ENCODE measurements around the gene RANBP3. TPM values are rescaled to one million over a fixed set of nuclear protein-coding genes. Genes with fewer than 3 reads are reported as not detected.
"Not testable (repeated sequence)": the region's sequence is repeated elsewhere in the genome, so short reads cannot be mapped to it uniquely, and the experiment has no call there.

Gene RANBP3
- total RNA-seq, 2 donors from 2014 or later: 96.5 to 119 TPM

GRCh38 chr19:6014551-6015135 lies 36.7 kb upstream of the RANBP3 start:
- Mint-ChIP-seq H3K27me3 (no peaks in the 10 kb centered on the region), H3K9me3 (no peaks in the 10 kb centered on the region), H3K27ac (no peak overlapping the region), H3K4me1 (ENCODE audit: low read depth in 2 of 2) (no peaks in the 10 kb centered on the region), H3K36me3 (no peaks in the 10 kb centered on the region), H3K4me3 (no peak overlapping the region)
- ATAC-seq (no peak), DNase-seq (ENCODE audit: low spot score) (no peak)

DNA sequence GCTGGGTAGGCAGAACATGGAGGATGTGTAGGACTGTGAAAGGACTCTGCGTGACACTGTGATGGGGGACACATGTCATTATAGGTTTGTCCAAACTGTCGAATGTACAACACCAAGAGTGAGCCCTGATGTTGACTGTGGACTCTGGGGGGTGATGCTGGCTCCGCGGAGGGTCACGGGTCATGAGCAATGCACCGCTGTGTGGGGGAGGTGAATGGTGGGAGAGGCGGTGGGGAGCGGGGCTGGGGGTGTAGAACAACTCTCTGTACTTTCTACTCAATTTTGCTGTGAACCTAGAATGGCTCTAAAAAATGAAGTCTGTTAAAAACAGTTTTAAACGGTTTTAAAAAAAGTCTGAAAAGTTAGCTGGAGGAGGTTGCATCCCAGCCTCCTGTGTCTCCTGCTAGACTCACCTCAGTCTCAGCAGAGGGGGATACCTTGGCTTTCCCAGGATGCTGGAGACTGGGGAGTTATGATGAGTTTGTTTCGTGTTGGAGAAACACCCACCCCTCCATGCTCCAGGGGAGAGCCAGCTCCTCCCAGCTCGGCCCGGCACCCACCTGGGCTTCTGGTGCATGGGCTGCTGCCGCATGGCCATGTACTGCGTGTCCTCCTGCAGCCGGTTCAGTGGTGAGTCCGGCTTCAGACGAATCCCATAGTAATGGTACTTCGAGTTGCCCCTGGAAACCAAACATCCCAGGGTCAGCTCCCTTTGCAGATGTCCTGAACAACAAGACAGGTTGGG lies 34.7 kb upstream of the RANBP3 start:
- Mint-ChIP-seq H3K27ac (no peak overlapping the region), H3K9me3 (no peaks in the 10 kb centered on the region), H3K36me3 (no peaks in the 10 kb centered on the region), H3K27me3 (no peaks in the 10 kb centered on the region), H3K4me1 (ENCODE audit: low read depth in 2 of 2) (no peaks in the 10 kb centered on the region), H3K4me3 (no peak overlapping the region)
- DNase-seq (ENCODE audit: low spot score) (no peak), ATAC-seq (no peak)

DNA sequence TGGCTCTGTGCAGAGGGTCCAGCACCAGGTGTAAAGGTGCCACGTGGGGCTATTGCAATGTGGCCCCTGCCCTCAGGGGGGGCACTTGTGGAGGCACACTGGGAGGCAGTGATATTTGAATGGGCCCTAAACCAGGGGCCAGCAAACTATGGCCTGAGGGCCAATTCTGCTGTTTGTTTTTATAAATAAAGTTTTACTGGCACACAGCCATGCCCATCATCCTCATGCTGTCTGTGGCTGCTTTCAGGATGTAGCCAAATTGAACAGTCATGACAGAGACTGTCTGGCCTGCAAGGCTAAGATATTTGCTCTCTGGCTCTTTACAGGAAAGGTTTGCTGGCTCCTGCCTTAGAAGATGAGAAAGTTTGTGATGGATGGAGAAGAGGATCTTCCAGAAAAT lies 33.9 kb upstream of the RANBP3 start:
- Mint-ChIP-seq H3K27me3 (no peaks in the 10 kb centered on the region), H3K4me3 (no peak overlapping the region), H3K4me1 (ENCODE audit: low read depth in 2 of 2) (no peaks in the 10 kb centered on the region), H3K9me3 (no peaks in the 10 kb centered on the region), H3K36me3 (no peaks in the 10 kb centered on the region), H3K27ac (no peak overlapping the region)
- DNase-seq (ENCODE audit: low spot score) (no peak), ATAC-seq (no peak)

DNA sequence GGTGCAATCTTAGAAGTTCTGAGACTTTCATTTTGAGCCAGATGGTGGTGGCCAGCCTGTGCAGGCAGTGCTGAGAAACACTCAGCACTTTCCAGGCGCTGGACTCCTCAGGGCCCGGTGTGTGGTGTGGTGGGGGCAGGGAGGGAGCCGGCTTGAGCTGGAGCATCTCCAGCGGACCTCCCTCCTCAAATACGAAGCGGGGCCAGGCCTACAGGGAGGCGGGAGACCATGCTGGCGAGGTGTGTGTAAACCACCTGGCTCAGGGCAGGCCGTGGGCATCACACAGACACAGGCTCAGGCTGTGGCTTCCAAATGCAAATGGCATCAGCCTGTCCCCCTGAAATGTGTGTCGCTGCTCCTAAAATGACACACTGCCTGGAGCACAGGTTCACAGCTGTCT lies 33.3 kb upstream of the RANBP3 start:
- Mint-ChIP-seq H3K9me3 (no peaks in the 10 kb centered on the region), H3K4me3 (no peak overlapping the region), H3K27ac (no peak overlapping the region), H3K4me1 (ENCODE audit: low read depth in 2 of 2) (no peaks in the 10 kb centered on the region), H3K27me3 (no peaks in the 10 kb centered on the region), H3K36me3 (no peaks in the 10 kb centered on the region)
- ATAC-seq (no peak), DNase-seq (ENCODE audit: low spot score) (no peak)

- ATAC-seq (no peak), DNase-seq (ENCODE audit: low spot score) (no peak)
Observed at GRCh38 chr19:6010107-6010506, 32.2 kb upstream of the RANBP3 start.

GRCh38 chr19:6007866-6008265 lies 29.9 kb upstream of the RANBP3 start:
- Mint-ChIP-seq H3K9me3 (no peaks in the 10 kb centered on the region), H3K36me3 (no peaks in the 10 kb centered on the region), H3K4me1 (ENCODE audit: low read depth in 2 of 2) (no peaks in the 10 kb centered on the region), H3K27ac (no peak overlapping the region), H3K27me3 (no peaks in the 10 kb centered on the region), H3K4me3 (no peak overlapping the region)
- peak; percentile 50 for DNase-seq (ENCODE audit: low spot score)
- no peak for ATAC-seq

More at GRCh38 chr19:6010107-6010506, 32.2 kb upstream of the RANBP3 start:
- Mint-ChIP-seq H3K4me1 (ENCODE audit: low read depth in 2 of 2) (no peaks in the 10 kb centered on the region), H3K27me3 (no peaks in the 10 kb centered on the region), H3K4me3 (no peak overlapping the region), H3K36me3 (no peaks in the 10 kb centered on the region), H3K9me3 (no peaks in the 10 kb centered on the region), H3K27ac (no peak overlapping the region)

- Mint-ChIP-seq H3K9me3 (no peaks in the 10 kb centered on the region), H3K27me3 (no peaks in the 10 kb centered on the region), H3K36me3 (no peaks in the 10 kb centered on the region), H3K4me3 (no peak overlapping the region), H3K4me1 (ENCODE audit: low read depth in 2 of 2) (no peaks in the 10 kb centered on the region), H3K27ac (no peak overlapping the region)
- ATAC-seq (no peak), DNase-seq (ENCODE audit: low spot score) (no peak)
Observed at GRCh38 chr19:6006896-6007295, 29.0 kb upstream of the RANBP3 start.

- not testable (repeated sequence) for H3K36me3 Mint-ChIP-seq; H3K9me3 Mint-ChIP-seq; H3K4me1 Mint-ChIP-seq (ENCODE audit: low read depth in 2 of 2); ATAC-seq; H3K4me3 Mint-ChIP-seq; H3K27me3 Mint-ChIP-seq; H3K27ac Mint-ChIP-seq; DNase-seq (ENCODE audit: low spot score)
Observed at GRCh38 chr19:6006070-6006446, 28.1 kb upstream of the RANBP3 start.

GRCh38 chr19:6005321-6006069 lies 27.6 kb upstream of the RANBP3 start:
- H3K27ac Mint-ChIP-seq: no peak overlapping the region
- no peak overlapping the region for H3K4me3 Mint-ChIP-seq
- no peaks in the 10 kb centered on the region for H3K9me3 Mint-ChIP-seq
- H3K4me1 Mint-ChIP-seq (ENCODE audit: low read depth in 2 of 2): no peaks in the 10 kb centered on the region
- no peaks in the 10 kb centered on the region for H3K36me3 Mint-ChIP-seq
- H3K27me3 Mint-ChIP-seq: no peaks in the 10 kb centered on the region
- DNase-seq (ENCODE audit: low spot score) (peak; percentile 16), ATAC-seq (no peak)

- Mint-ChIP-seq H3K27ac (no peak overlapping the region), H3K4me3 (no peak overlapping the region), H3K4me1 (ENCODE audit: low read depth in 2 of 2) (no peaks in the 10 kb centered on the region)
Observed at GRCh38 chr19:6003976-6004375, 26.0 kb upstream of the RANBP3 start.

DNA sequence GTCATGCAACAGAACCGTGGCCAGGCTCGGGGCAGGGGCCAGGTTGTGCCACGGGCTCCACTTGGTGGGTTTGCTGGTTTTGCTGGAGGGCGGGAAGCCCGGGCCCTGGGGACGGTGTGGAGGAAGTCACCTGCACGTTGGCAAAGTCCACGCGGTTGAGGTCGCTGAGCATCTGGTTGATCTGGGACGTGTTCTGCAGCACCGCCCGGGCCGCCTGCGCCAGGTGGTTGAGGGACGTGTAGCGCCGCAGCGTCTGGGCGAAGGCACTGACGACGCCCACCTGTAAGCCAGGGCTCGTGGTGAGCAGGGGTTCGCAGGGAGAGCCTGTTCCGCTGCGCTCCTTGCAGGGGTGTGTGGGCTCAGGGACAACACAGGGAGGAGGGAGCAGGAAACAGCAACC lies 24.7 kb upstream of the RANBP3 start:
- ATAC-seq (no peak), DNase-seq (ENCODE audit: low spot score) (no peak)
- no peaks in the 10 kb centered on the region for H3K4me1 Mint-ChIP-seq (ENCODE audit: low read depth in 2 of 2)
- H3K27me3 Mint-ChIP-seq: no peaks in the 10 kb centered on the region
- H3K4me3 Mint-ChIP-seq: no peak overlapping the region
- H3K36me3 Mint-ChIP-seq: no peaks in the 10 kb centered on the region
- H3K9me3 Mint-ChIP-seq: no peaks in the 10 kb centered on the region
- no peak overlapping the region for H3K27ac Mint-ChIP-seq

More at GRCh38 chr19:6003976-6004375, 26.0 kb upstream of the RANBP3 start:
- ATAC-seq: no peak
- DNase-seq (ENCODE audit: low spot score): no peak
- Mint-ChIP-seq H3K36me3 (no peaks in the 10 kb centered on the region), H3K9me3 (no peaks in the 10 kb centered on the region), H3K27me3 (no peaks in the 10 kb centered on the region)

DNA sequence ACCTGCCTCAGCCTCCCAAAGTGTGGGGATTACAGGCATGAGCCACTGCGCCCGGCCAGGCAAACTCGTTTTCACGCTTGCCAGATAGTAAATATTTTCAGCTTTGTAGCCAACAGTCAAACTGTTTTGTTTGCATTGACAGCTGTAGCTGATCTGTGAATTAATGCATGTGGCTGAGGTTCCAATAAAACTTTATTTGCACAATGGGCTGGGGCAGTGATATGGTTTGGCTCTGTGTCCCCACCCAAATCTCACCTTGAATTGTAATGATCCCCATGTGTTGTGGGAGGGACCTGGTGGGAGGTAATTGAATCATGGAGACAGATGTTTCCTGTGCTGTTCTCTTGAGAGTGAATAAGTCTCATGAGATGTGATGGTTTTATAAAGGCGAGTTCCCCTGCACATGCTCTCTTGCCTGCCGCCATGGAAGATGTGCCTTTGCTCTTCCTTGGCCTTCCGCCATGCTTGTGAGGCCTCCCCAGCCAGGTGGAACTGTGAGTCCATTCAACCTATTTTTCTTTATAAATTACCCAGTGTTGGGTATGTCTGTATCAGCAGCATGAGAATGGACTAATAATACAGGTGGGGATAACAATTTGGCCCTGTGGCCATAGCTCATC lies 22.4 kb upstream of the RANBP3 start:
- Mint-ChIP-seq H3K4me3 (no peak overlapping the region), H3K27ac (no peak overlapping the region), H3K9me3 (no peaks in the 10 kb centered on the region), H3K36me3 (no peaks in the 10 kb centered on the region), H3K27me3 (no peaks in the 10 kb centered on the region), H3K4me1 (ENCODE audit: low read depth in 2 of 2) (no peaks in the 10 kb centered on the region)
- no peak for ATAC-seq
- no peak for DNase-seq (ENCODE audit: low spot score)

GRCh38 chr19:5999693-6000092 lies 21.8 kb upstream of the RANBP3 start:
- Mint-ChIP-seq H3K27me3 (no peaks in the 10 kb centered on the region), H3K4me1 (ENCODE audit: low read depth in 2 of 2) (no peaks in the 10 kb centered on the region), H3K9me3 (no peaks in the 10 kb centered on the region), H3K36me3 (no peaks in the 10 kb centered on the region), H3K27ac (no peak overlapping the region), H3K4me3 (no peak overlapping the region)
- no peak for DNase-seq (ENCODE audit: low spot score)
- ATAC-seq: no peak

DNA sequence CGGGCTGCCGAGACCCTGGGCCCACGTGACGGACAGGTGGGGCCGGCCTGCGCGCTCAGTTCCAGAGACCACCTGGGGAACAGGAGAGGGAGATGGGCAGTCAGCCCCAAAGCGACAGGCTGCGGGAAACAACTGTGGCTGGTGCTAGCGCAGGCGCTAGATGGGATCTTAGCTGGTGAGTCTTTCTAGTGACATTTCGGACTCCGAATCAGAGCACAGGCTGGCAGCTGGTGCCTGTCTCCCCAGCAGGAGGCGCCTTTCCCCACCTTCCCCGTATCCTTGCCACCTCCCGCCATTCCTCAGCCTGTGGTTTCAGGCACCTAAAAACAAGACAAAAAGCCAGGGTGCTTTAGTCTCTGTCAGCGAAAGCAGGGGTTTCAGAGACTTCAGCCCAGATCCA lies 19.4 kb upstream of the RANBP3 start:
- H3K9me3 Mint-ChIP-seq: no peaks in the 10 kb centered on the region
- no peaks in the 10 kb centered on the region for H3K36me3 Mint-ChIP-seq
- H3K27ac Mint-ChIP-seq: no peak overlapping the region
- H3K4me1 Mint-ChIP-seq (ENCODE audit: low read depth in 2 of 2): no peaks in the 10 kb centered on the region
- ATAC-seq: no peak
- no peak overlapping the region for H3K4me3 Mint-ChIP-seq
- H3K27me3 Mint-ChIP-seq: no peaks in the 10 kb centered on the region
- no peak for DNase-seq (ENCODE audit: low spot score)

All from natural killer cell treated with Interleukin-12 subunit alpha and Interleukin-12 subunit beta and Interleukin-15 and Interleukin-18, amount 100 ng/mL, for 72 hours (primary cell).